ENCODE data around the gene ZNF200. TPM values are rescaled to one million over a fixed set of nuclear protein-coding genes. Genes with fewer than 3 reads are reported as not detected.

The ZNF200 gene
- total and polyA plus RNA-seq, 2 of the 13 experiments (the other 11 are each of a cell fraction or from before 2014, with no cell fraction given): 3.5 to 16.5 TPM

GRCh38 chr16:3207086-3207953 lies 27.6 kb downstream of the ZNF200 start (continued):
- TF ChIP-seq ZNF501 (CRISPR knock-in tag; IDR thresholded peaks at IDR 0.05) (no peak), ZNF740 (CRISPR knock-in tag; IDR thresholded peaks at IDR 0.05) (no peak), ZSCAN25 (CRISPR knock-in tag; IDR thresholded peaks at IDR 0.05) (peak; percentile 97), NFE2L2 (IDR thresholded peaks at IDR 0.05; ENCODE audit: low read length) (no peak), RXRA (CRISPR knock-in tag; IDR thresholded peaks at IDR 0.05) (0 out of 2 replicates have a peak, but pooled peaks have one; percentile 13), TFAP4 (IDR thresholded peaks at IDR 0.05; ENCODE audit: borderline replicate concordance, low read depth) (peak; percentile 82), HNRNPLL (IDR thresholded peaks at IDR 0.05; ENCODE audit: low read depth, low read length, poor library complexity, severe bottlenecking) (no peak), DPF2 (CRISPR knock-in tag; IDR thresholded peaks at IDR 0.05; ENCODE audit: borderline replicate concordance, low read depth) (no peak), XBP1 (CRISPR knock-in tag; IDR thresholded peaks at IDR 0.05) (no peak), ZNF703 (CRISPR knock-in tag; IDR thresholded peaks at IDR 0.05; ENCODE audit: borderline replicate concordance) (no peak), ZNF207 (IDR thresholded peaks at IDR 0.05; ENCODE audit: borderline replicate concordance) (no peak), SIX4 (CRISPR knock-in tag; IDR thresholded peaks at IDR 0.05) (no peak), THRA (CRISPR knock-in tag; IDR thresholded peaks at IDR 0.05; ENCODE audit: borderline replicate concordance) (no peak), ZMYM2 (CRISPR knock-in tag; IDR thresholded peaks at IDR 0.05) (no peak), NFYC (CRISPR knock-in tag; IDR thresholded peaks at IDR 0.05) (peak; percentile 73), ZFY (CRISPR knock-in tag; IDR thresholded peaks at IDR 0.05) (peak; percentile 31), ZNF883 (CRISPR knock-in tag; IDR thresholded peaks at IDR 0.05; ENCODE audit: not compliant biosample characterization) (peak; percentile 32), ZNF687 (CRISPR knock-in tag; IDR thresholded peaks at IDR 0.05) (peak; percentile 50), ZNF614 (CRISPR knock-in tag; IDR thresholded peaks at IDR 0.05; ENCODE audit: borderline replicate concordance) (0 out of 2 replicates have a peak, but pooled peaks have one; percentile 24), SSRP1 (CRISPR knock-in tag; IDR thresholded peaks at IDR 0.05) (no peak), HDAC6 (IDR thresholded peaks at IDR 0.05; ENCODE audit: low read depth, low read length) (no peak), SAP130 (CRISPR knock-in tag; IDR thresholded peaks at IDR 0.05; ENCODE audit: low read depth) (peak; percentile 65; the same call in 1 of the 2 replicates), GATAD2A (CRISPR knock-in tag; IDR thresholded peaks at IDR 0.05) (peak; percentile 47), ZFYVE20 (CRISPR knock-in tag; IDR thresholded peaks at IDR 0.05; ENCODE audit: borderline replicate concordance, low read depth) (no peak)

Data from HepG2 (cell line).